HG03432 (cell line): ENCODE data around the gene MBTD1.
"Not testable (repeated sequence)": the region's sequence is repeated elsewhere in the genome, so short reads cannot be mapped to it uniquely, and the experiment has no call there.

ENCODE experiments used
- ATAC-seq: cut with Tn5 transposase; IDR thresholded peaks from one replicate; pipeline ENCODE4 v1.9.1; 2021; ENCODE audit warnings: mild to moderate bottlenecking, moderate library complexity; ENCODE audit not compliant: unreplicated experiment

MBTD1 gene

GRCh38 chr17:51256101-51256500 lies 3.7 kb downstream of the MBTD1 start:
- ATAC-seq = no peak

GRCh38 chr17:51255673-51256072 lies 4.2 kb downstream of the MBTD1 start:
- ATAC-seq = no peak

GRCh38 chr17:51251010-51251409 lies 8.8 kb downstream of the MBTD1 start:
- ATAC-seq = no peak

GRCh38 chr17:51250314-51250840 lies 9.5 kb downstream of the MBTD1 start:
- no peak for ATAC-seq

- no peak for ATAC-seq
Measured at GRCh38 chr17:51245535-51245934, 14.3 kb downstream of the MBTD1 start.

GRCh38 chr17:51244041-51244440 lies 15.8 kb downstream of the MBTD1 start:
- ATAC-seq = no peak

GRCh38 chr17:51240275-51240674 lies 19.6 kb downstream of the MBTD1 start:
- no peak for ATAC-seq

GRCh38 chr17:51238255-51238887 lies 21.5 kb downstream of the MBTD1 start:
- ATAC-seq = peak; percentile 88

- no peak for ATAC-seq
Measured at GRCh38 chr17:51234162-51234561, 25.7 kb downstream of the MBTD1 start.

- no peak for ATAC-seq
Measured at GRCh38 chr17:51231999-51232398, 27.9 kb downstream of the MBTD1 start.

GRCh38 chr17:51230306-51230705 lies 29.5 kb downstream of the MBTD1 start:
- ATAC-seq = peak; percentile 60

GRCh38 chr17:51229889-51230288 lies 30.0 kb downstream of the MBTD1 start:
- no peak for ATAC-seq

- no peak for ATAC-seq
Measured at GRCh38 chr17:51228161-51228560, 31.7 kb downstream of the MBTD1 start.

- ATAC-seq = not testable (repeated sequence)
Measured at GRCh38 chr17:51225523-51225922, 34.3 kb downstream of the MBTD1 start.

GRCh38 chr17:51224402-51225262 lies 35.2 kb downstream of the MBTD1 start:
- ATAC-seq = no peak

GRCh38 chr17:51221322-51221721 lies 38.5 kb downstream of the MBTD1 start:
- ATAC-seq = no peak

GRCh38 chr17:51217946-51218345 lies 41.9 kb downstream of the MBTD1 start:
- no peak for ATAC-seq

- no peak for ATAC-seq
Measured at GRCh38 chr17:51214920-51215319, 44.9 kb downstream of the MBTD1 start.

GRCh38 chr17:51203838-51204237 lies 56.0 kb downstream of the MBTD1 start:
- no peak for ATAC-seq

GRCh38 chr17:51200846-51201245 lies 59.0 kb downstream of the MBTD1 start:
- ATAC-seq = no peak

GRCh38 chr17:51200295-51200694 lies 59.6 kb downstream of the MBTD1 start:
- no peak for ATAC-seq

GRCh38 chr17:51197754-51198153 lies 62.1 kb downstream of the MBTD1 start:
- ATAC-seq = no peak
